ENCODE measurements around the gene PTPRCAP.
"Not testable (repeated sequence)": the region's sequence is repeated elsewhere in the genome, so short reads cannot be mapped to it uniquely, and the experiment has no call there.

Gene PTPRCAP

GRCh38 chr11:67409781-67410368 lies 27.6 kb downstream of the PTPRCAP start:
- no peak for DNase-seq
- Mint-ChIP-seq H3K4me3 (peak overlapping the region; percentile 83), H3K4me1 (peaks cover 85% of the 10 kb centered on the region), H3K36me3 (peaks cover 58% of the 10 kb centered on the region), H3K27ac (peak overlapping the region; percentile 95), H3K9me3 (no peaks in the 10 kb centered on the region), H3K27me3 (peaks cover 18% of the 10 kb centered on the region)
- CTCF ChIA-PET: interaction anchor here (1.2 to 1.9 kb wide), 2 partner anchors 9 to 29 kb away, joined by 3 to 8 read pairs; no protein-coding TSS in a partner anchor

GRCh38 chr11:67409261-67409666 lies 28.2 kb downstream of the PTPRCAP start:
- peaks cover 12% of the 10 kb centered on the region for H3K27me3 Mint-ChIP-seq
- CTCF ChIA-PET: interaction anchor here (1.2 to 1.9 kb wide), 2 partner anchors 8 to 29 kb away, joined by 3 to 8 read pairs; no protein-coding TSS in a partner anchor
- DNase-seq: peak; percentile 91
- peak overlapping the region; percentile 96 for H3K4me3 Mint-ChIP-seq
- H3K27ac Mint-ChIP-seq: peak overlapping the region; percentile 95
- H3K9me3 Mint-ChIP-seq: no peaks in the 10 kb centered on the region
- peaks cover 63% of the 10 kb centered on the region for H3K36me3 Mint-ChIP-seq
- H3K4me1 Mint-ChIP-seq: peaks cover 88% of the 10 kb centered on the region

GRCh38 chr11:67408437-67409200 lies 28.9 kb downstream of the PTPRCAP start:
- DNase-seq: peak; percentile 48
- Mint-ChIP-seq H3K4me1 (peaks cover 85% of the 10 kb centered on the region), H3K9me3 (no peaks in the 10 kb centered on the region), H3K27ac (peak overlapping the region; percentile 94), H3K36me3 (peaks cover 64% of the 10 kb centered on the region), H3K27me3 (peaks cover 7% of the 10 kb centered on the region), H3K4me3 (peak overlapping the region; percentile 96)
- CTCF ChIA-PET: interaction anchor here (0.7 to 1.9 kb wide), 3 partner anchors 8 to 30 kb away, joined by 3 to 8 read pairs (median 3); no protein-coding TSS in a partner anchor

- peak overlapping the region; percentile 96 for H3K4me3 Mint-ChIP-seq
- CTCF ChIA-PET: interaction anchor here (0.7 to 1.9 kb wide), 6 partner anchors 16 to 51 kb away, joined by 3 to 11 read pairs (median 3); partner anchors contain the start of genes PTPRCAP and RAD9A
- no peaks in the 10 kb centered on the region for H3K9me3 Mint-ChIP-seq
These were observed 29.8 kb downstream of the PTPRCAP start for GRCh38 chr11:67407688-67408163.

GRCh38 chr11:67406969-67407687 lies 30.4 kb downstream of the PTPRCAP start:
- Mint-ChIP-seq H3K36me3 (peaks cover 61% of the 10 kb centered on the region), H3K27ac (peak overlapping the region; percentile 94), H3K4me3 (peak overlapping the region; percentile 96), H3K9me3 (no peaks in the 10 kb centered on the region), H3K4me1 (peaks cover 84% of the 10 kb centered on the region), H3K27me3 (no peaks in the 10 kb centered on the region)
- CTCF ChIA-PET: interaction anchor here (0.7 to 1.3 kb wide), 6 partner anchors 16 to 98 kb away, joined by 3 to 11 read pairs (median 3); partner anchors contain the start of genes PITPNM1, PTPRCAP and RAD9A
- no peak for DNase-seq

More at GRCh38 chr11:67407688-67408163, 29.8 kb downstream of the PTPRCAP start:
- Mint-ChIP-seq H3K27ac (peak overlapping the region; percentile 94), H3K27me3 (no peaks in the 10 kb centered on the region), H3K4me1 (peaks cover 85% of the 10 kb centered on the region), H3K36me3 (peaks cover 61% of the 10 kb centered on the region)
- DNase-seq: no peak

GRCh38 chr11:67406420-67406968 lies 31.0 kb downstream of the PTPRCAP start:
- H3K4me3 Mint-ChIP-seq: peak overlapping the region; percentile 96
- CTCF ChIA-PET: interaction anchor here (1.0 to 1.3 kb wide), 3 partner anchors 15 to 99 kb away, joined by 3 to 11 read pairs (median 3); partner anchors contain the start of genes PITPNM1, PTPRCAP and RAD9A
- H3K27me3 Mint-ChIP-seq: no peaks in the 10 kb centered on the region
- H3K9me3 Mint-ChIP-seq: no peaks in the 10 kb centered on the region
- DNase-seq: no peak
- H3K36me3 Mint-ChIP-seq: peaks cover 61% of the 10 kb centered on the region
- peaks cover 81% of the 10 kb centered on the region for H3K4me1 Mint-ChIP-seq
- peak overlapping the region; percentile 94 for H3K27ac Mint-ChIP-seq

- H3K4me1 Mint-ChIP-seq: peaks cover 74% of the 10 kb centered on the region
- peak overlapping the region; percentile 98 for H3K27ac Mint-ChIP-seq
- CTCF ChIA-PET: no interaction called here
- peak overlapping the region; percentile 96 for H3K4me3 Mint-ChIP-seq
- no peak for DNase-seq
- H3K27me3 Mint-ChIP-seq: no peaks in the 10 kb centered on the region
- H3K36me3 Mint-ChIP-seq: peaks cover 61% of the 10 kb centered on the region
- no peaks in the 10 kb centered on the region for H3K9me3 Mint-ChIP-seq
These were observed 31.7 kb downstream of the PTPRCAP start for GRCh38 chr11:67405688-67406339.

- Mint-ChIP-seq H3K27ac (peak overlapping the region; percentile 98), H3K9me3 (no peaks in the 10 kb centered on the region), H3K36me3 (peaks cover 64% of the 10 kb centered on the region), H3K4me3 (peak overlapping the region; percentile 96), H3K4me1 (peaks cover 73% of the 10 kb centered on the region), H3K27me3 (no peaks in the 10 kb centered on the region)
- no peak for DNase-seq
- CTCF ChIA-PET: interaction anchor here (1.1 to 2.1 kb wide), 2 partner anchors 8 to 31 kb away, joined by 3 to 5 read pairs; no protein-coding TSS in a partner anchor
These were observed 32.3 kb downstream of the PTPRCAP start for GRCh38 chr11:67405196-67405567.

GRCh38 chr11:67404515-67405195 lies 32.8 kb downstream of the PTPRCAP start:
- no peaks in the 10 kb centered on the region for H3K27me3 Mint-ChIP-seq
- H3K27ac Mint-ChIP-seq: peak overlapping the region; percentile 98
- CTCF ChIA-PET: interaction anchor here (1.1 to 5.0 kb wide), 4 partner anchors 9 to 81 kb away, joined by 3 to 36 read pairs (median 5); partner anchors contain the start of gene PTPRCAP
- H3K36me3 Mint-ChIP-seq: peaks cover 62% of the 10 kb centered on the region
- H3K4me3 Mint-ChIP-seq: peak overlapping the region; percentile 96
- peak; percentile 73 for DNase-seq
- peaks cover 73% of the 10 kb centered on the region for H3K4me1 Mint-ChIP-seq
- H3K9me3 Mint-ChIP-seq: no peaks in the 10 kb centered on the region

- peaks cover 58% of the 10 kb centered on the region for H3K36me3 Mint-ChIP-seq
- peaks cover 72% of the 10 kb centered on the region for H3K4me1 Mint-ChIP-seq
- not testable (repeated sequence) for H3K9me3 Mint-ChIP-seq, H3K27me3 Mint-ChIP-seq, DNase-seq
- CTCF ChIA-PET: interaction anchor here (1.5 to 5.0 kb wide), 4 partner anchors 10 to 102 kb away, joined by 5 to 36 read pairs (median 10); partner anchors contain the start of genes PITPNM1 and PTPRCAP
- H3K27ac Mint-ChIP-seq: peak overlapping the region; percentile 98
- H3K4me3 Mint-ChIP-seq: peak overlapping the region; percentile 96
These were observed 34.4 kb downstream of the PTPRCAP start for GRCh38 chr11:67403085-67403484.

- CTCF ChIA-PET: interaction anchor here (0.9 to 5.0 kb wide), 16 partner anchors 10 to 105 kb away, joined by 3 to 36 read pairs (median 6); partner anchors contain the start of genes CDK2AP2, PITPNM1, PTPRCAP and RAD9A
- Mint-ChIP-seq H3K36me3 (peaks cover 58% of the 10 kb centered on the region), H3K27ac (peak overlapping the region; percentile 98), H3K4me1 (peaks cover 72% of the 10 kb centered on the region), H3K4me3 (peak overlapping the region; percentile 96)
- DNase-seq, H3K27me3 Mint-ChIP-seq, H3K9me3 Mint-ChIP-seq: not testable (repeated sequence)
These were observed 35.2 kb downstream of the PTPRCAP start for GRCh38 chr11:67402192-67402839.
